Measurements from ENCODE around the gene SMIM22.

SMIM22 gene
- total RNA-seq = 0 to 0.09 (median 0) reads per million in 4 experiments

- DNase-seq = no peak
Observed at GRCh38 chr16:4795181-4795827, at the start of gene SMIM22. SMIM22 (plus strand) TSS chr16:4795369; CDS start chr16:4795735, 366 bp downstream.

- no peak for DNase-seq
Observed at GRCh38 chr16:4746215-4746614, 49.0 kb upstream of the SMIM22 start.

- no peak for DNase-seq
Observed at GRCh38 chr16:4746991-4747574, 48.1 kb upstream of the SMIM22 start.

GRCh38 chr16:4747906-4748681 lies 47.1 kb upstream of the SMIM22 start:
- no peak for DNase-seq

GRCh38 chr16:4748682-4749411 lies 46.3 kb upstream of the SMIM22 start:
- no peak for DNase-seq

GRCh38 chr16:4749700-4750257 lies 45.4 kb upstream of the SMIM22 start:
- no peak for DNase-seq

GRCh38 chr16:4750896-4751295 lies 44.3 kb upstream of the SMIM22 start:
- no peak for DNase-seq

- no peak for DNase-seq
Observed at GRCh38 chr16:4752351-4753100, 42.6 kb upstream of the SMIM22 start.

- DNase-seq = no peak
Observed at GRCh38 chr16:4753227-4753626, 41.9 kb upstream of the SMIM22 start.

- no peak for DNase-seq
Observed at GRCh38 chr16:4754865-4755264, 40.3 kb upstream of the SMIM22 start.

- DNase-seq = no peak
Observed at GRCh38 chr16:4755687-4756086, 39.5 kb upstream of the SMIM22 start.

- no peak for DNase-seq
Observed at GRCh38 chr16:4760221-4760910, 34.8 kb upstream of the SMIM22 start.

GRCh38 chr16:4762205-4762604 lies 33.0 kb upstream of the SMIM22 start:
- DNase-seq = no peak

- no peak for DNase-seq
Observed at GRCh38 chr16:4763791-4764190, 31.4 kb upstream of the SMIM22 start.

- no peak for DNase-seq
Observed at GRCh38 chr16:4765511-4766474, 29.4 kb upstream of the SMIM22 start.

GRCh38 chr16:4766875-4767628 lies 28.1 kb upstream of the SMIM22 start, which contains the start of gene ZNF500:
ZNF500 (minus strand) TSS chr16:4767162; CDS start chr16:4765978, 1,184 bp downstream.
- peak; percentile 90 for DNase-seq

- DNase-seq = no peak
Observed at GRCh38 chr16:4767872-4768548, 27.2 kb upstream of the SMIM22 start.

GRCh38 chr16:4768549-4769305 lies 26.4 kb upstream of the SMIM22 start:
- DNase-seq = peak; percentile 78

All from effector CD8-positive, alpha-beta T cell (primary cell).